PC-3 (cell line): ENCODE data around the gene MUCL3. TPM values are rescaled to one million over a fixed set of nuclear protein-coding genes. Genes with fewer than 3 reads are reported as not detected.
"Not testable (repeated sequence)": the region's sequence is repeated elsewhere in the genome, so short reads cannot be mapped to it uniquely, and the experiment has no call there.

Source experiments
- ATAC-seq: fragments of 200-7000 bp; cut with Tn5 transposase; 2 replicates; pipeline ENCODE4 v1.9.1; 2020; ENCODE audit warnings: mild to moderate bottlenecking, moderate library complexity
- BruUV-seq: library from RNA; stranded (reverse); fragments of 400-500 nt; replicated peaks from 2 replicates; lab custom pipeline; 2021; lab: Mats Ljungman, UMichigan
- CTCF ChIA-PET: fragments of 300-600 bp; sonication (Branson Sonifier 250); formaldehyde crosslinking; loops from one replicate; lab custom pipeline; 2022; ENCODE audit warnings: antibody characterized with exemption; lab: Charles Lee
- POLR2A ChIA-PET: fragments of 300-600 bp; sonication (Branson Sonifier 250); formaldehyde crosslinking; loops from one replicate; lab custom pipeline; 2022; ENCODE audit warnings: antibody characterized with exemption; ENCODE audit not compliant: unreplicated experiment; lab: Charles Lee
- DNase-seq: peaks from one replicate; pipeline ENCODE4 v3.0.0-alpha.2; 2015
- H2AFZ ChIP-seq: fragments of 300-600 bp; sonication (generic); 2 replicates; pipeline ENCODE4 v1.6.0; 2016; ENCODE audit warnings: antibody characterized with exemption, low read length
- H3F3A ChIP-seq: fragments of 300-600 bp; sonication (generic); one replicate; pipeline ENCODE4 v1.6.0; 2017; ENCODE audit warnings: antibody characterized with exemption, low read length, control low read depth, mild to moderate bottlenecking; ENCODE audit not compliant: unreplicated experiment
- H3K27ac ChIP-seq: fragments of 300-600 bp; sonication (generic); 2 replicates; pipeline ENCODE4 v1.5.1; 2016; ENCODE audit warnings: mild to moderate bottlenecking, low read length
- H3K27me3 ChIP-seq: fragments of 300-600 bp; sonication (generic); 2 replicates; pipeline ENCODE4 v1.6.1; 2016; ENCODE audit warnings: low read length, mixed read lengths
- H3K36me3 ChIP-seq: fragments of 300-600 bp; sonication (generic); 2 replicates; pipeline ENCODE4 v1.6.1; 2016; ENCODE audit warnings: low read depth, mixed run types, low read length, mixed read lengths
- H3K4me1 ChIP-seq: fragments of 300-600 bp; sonication (generic); 2 replicates; pipeline ENCODE4 v1.5.1; 2016; ENCODE audit warnings: low read length; ENCODE audit not compliant: insufficient read depth
- H3K4me2 ChIP-seq: fragments of 300-600 bp; sonication (generic); 2 replicates; pipeline ENCODE4 v1.6.0; 2016; ENCODE audit warnings: low read length
- H3K4me3 ChIP-seq: fragments of 300-600 bp; sonication (generic); 2 replicates; pipeline ENCODE4 v1.5.1; 2016; ENCODE audit warnings: mild to moderate bottlenecking, low read length, mixed read lengths
- H3K79me2 ChIP-seq: fragments of 300-600 bp; sonication (generic); 2 replicates; pipeline ENCODE4 v1.6.1; 2017; ENCODE audit warnings: low read length, mixed read lengths
- H3K9ac ChIP-seq: fragments of 300-600 bp; sonication (generic); 2 replicates; pipeline ENCODE4 v1.6.0; 2016; ENCODE audit warnings: mild to moderate bottlenecking, low read length
- H3K9me2 ChIP-seq: fragments of 300-600 bp; sonication (generic); replicated peaks from 2 replicates; pipeline ENCODE4 v1.6.1; 2016; ENCODE audit warnings: mixed run types, low read length, mixed read lengths
- H3K9me3 ChIP-seq: fragments of 300-600 bp; sonication (generic); 2 replicates; pipeline ENCODE4 v1.6.1; 2016; ENCODE audit warnings: low read length, mixed read lengths
- H4K20me1 ChIP-seq: fragments of 300-600 bp; sonication (generic); 2 replicates; pipeline ENCODE4 v1.6.1; 2016; ENCODE audit warnings: low read length, mixed read lengths
- CTCF ChIP-seq: fragments of 300-600 bp; sonication (generic); conservative IDR thresholded peaks from 2 replicates; pipeline ENCODE4 v1.5.1; 2017; ENCODE audit warnings: antibody characterized with exemption, low read depth, mild to moderate bottlenecking, low read length
- EZH2 ChIP-seq: fragments of 300-600 bp; sonication (generic); IDR thresholded peaks from one replicate; pipeline ENCODE4 v1.6.1; 2017; ENCODE audit warnings: antibody characterized with exemption, mild to moderate bottlenecking, low read length; ENCODE audit not compliant: unreplicated experiment
- EZH2phosphoT487 ChIP-seq: fragments of 300-600 bp; sonication (generic); IDR thresholded peaks from 2 replicates; pipeline ENCODE4 v1.6.1; 2018; ENCODE audit warnings: mild to moderate bottlenecking, antibody characterized with exemption, low read length, borderline replicate concordance
- intact Hi-C: fragments of 100-400 bp; cut with micrococcal nuclease; formaldehyde crosslinking; loops from 2 replicates; pipeline ENCODE4 v1.9.0; 2023
- total RNA-seq: library from RNA; depleted of rRNA; stranded (reverse); fragments of >200 nt; gene quantifications from 2 replicates; pipeline ENCODE4 v1.2.3, GENCODE V29; 2014

The MUCL3 gene
- total RNA-seq, 1 experiment from 2014 or later = 0.04 TPM

- intact Hi-C loops = no loop called here
- Histone ChIP-seq H2AFZ (no peak overlapping the region), H3K4me1 (peaks cover 5% of the 10 kb centered on the region; the same call in 1 of the 2 replicates), H3K79me2 (no peaks in the 10 kb centered on the region), H4K20me1 (no peaks in the 10 kb centered on the region), H3K9ac (no peak overlapping the region), H3F3A (no peaks in the 10 kb centered on the region), H3K27ac (no peak overlapping the region), H3K9me2 (no peaks in the 10 kb centered on the region), H3K9me3 (no peaks in the 10 kb centered on the region), H3K4me3 (no peak overlapping the region), H3K36me3 (no peaks in the 10 kb centered on the region), H3K27me3 (no peaks in the 10 kb centered on the region), H3K4me2 (no peak overlapping the region)
- ATAC-seq (no peak), DNase-seq (no peak)
- BruUV-seq = no TSS peak
- TF ChIP-seq EZH2phosphoT487 = no peak
- no peak for TF ChIP-seq CTCF
- ChIA-PET POLR2A (no interaction called here), CTCF (no interaction called here)
Observed at GRCh38 chr6:30966154-30966553, 25.4 kb downstream of the MUCL3 start.

- BruUV-seq, H4K20me1 ChIP-seq, H2AFZ ChIP-seq, H3K9ac ChIP-seq, H3K9me2 ChIP-seq, POLR2A ChIA-PET, H3F3A ChIP-seq, H3K36me3 ChIP-seq, H3K4me2 ChIP-seq, CTCF ChIA-PET, H3K4me1 ChIP-seq, intact Hi-C loops, H3K27ac ChIP-seq, DNase-seq, H3K27me3 ChIP-seq, H3K4me3 ChIP-seq, ATAC-seq, H3K79me2 ChIP-seq, H3K9me3 ChIP-seq: not testable (repeated sequence)
Observed at GRCh38 chr6:30969171-30969570, 28.4 kb downstream of the MUCL3 start.

GRCh38 chr6:30970946-30971345 is 30.2 kb downstream of the MUCL3 start:
- CTCF ChIA-PET = no interaction called here
- no peak for DNase-seq

More at GRCh38 chr6:30970946-30971345, 30.2 kb downstream of the MUCL3 start:
- H3K27ac ChIP-seq = no peak overlapping the region
- no peaks in the 10 kb centered on the region for H3K27me3 ChIP-seq
- intact Hi-C loops = no loop called here
- H2AFZ ChIP-seq = no peak overlapping the region
- H3K9ac ChIP-seq = no peak overlapping the region
- H4K20me1 ChIP-seq = no peaks in the 10 kb centered on the region
- POLR2A ChIA-PET = no interaction called here
- no peak for TF ChIP-seq CTCF
- TF ChIP-seq EZH2phosphoT487 = no peak
- TF ChIP-seq EZH2 = no peak
- no peaks in the 10 kb centered on the region for H3K9me2 ChIP-seq
- H3F3A ChIP-seq = no peaks in the 10 kb centered on the region
- H3K4me2 ChIP-seq = no peak overlapping the region
- H3K4me3 ChIP-seq = no peak overlapping the region
- H3K79me2 ChIP-seq = no peaks in the 10 kb centered on the region
- H3K4me1 ChIP-seq = peaks cover 10% of the 10 kb centered on the region; the same call in 1 of the 2 replicates
- no peaks in the 10 kb centered on the region for H3K36me3 ChIP-seq
- BruUV-seq = no TSS peak
- no peaks in the 10 kb centered on the region for H3K9me3 ChIP-seq
- ATAC-seq = no peak
